Adrenal gland (tissue), 12 donors: ENCODE data around the gene MIGA2. TPM values are rescaled to one million over a fixed set of nuclear protein-coding genes. Genes with fewer than 3 reads are reported as not detected.
A peak's percentile ranks its signal among the peaks of the same experiment; 100 is the strongest.

Source experiments
- DNase-seq, 7 donors: peaks; one replicate each; pipeline ENCODE4 v3.0.0-alpha.2; 2019 to 2020
- H3K27ac ChIP-seq, 5 donors: fragments of 200-600 bp; sonication (generic) in 4 of 5; 1 replicate in 3 of 5; 2 replicates in 2 of 5; pipeline versions ENCODE4 v1.5.1 to v1.8.0; 2016 to 2020; ENCODE audit warnings: mild to moderate bottlenecking in 1 of 5
- H3K27me3 ChIP-seq: fragments of 200-600 bp; 2 replicates; pipeline ENCODE4 v1.8.0; 2021
- H3K36me3 ChIP-seq, 2 donors: fragments of 200-600 bp; replicated peaks in 1 of 2; 1 replicate in 1 of 2; 2 replicates in 1 of 2; pipeline versions ENCODE4 v1.5.1 to v1.8.0; 2018 to 2022
- H3K4me1 ChIP-seq, 2 donors: fragments of 200-600 bp; replicated peaks in 1 of 2; 1 replicate in 1 of 2; 2 replicates in 1 of 2; pipeline versions ENCODE4 v1.5.1 to v1.8.0; 2018 to 2021
- H3K4me3 ChIP-seq, 4 donors: fragments of 200-600 bp; sonication (generic) in 3 of 4; one replicate each; pipeline ENCODE4 v1.5.1; 2016 to 2018
- H3K9me3 ChIP-seq, 3 donors: fragments of 200-600 bp; sonication (generic) in 1 of 3; replicated peaks in 1 of 3; 1 replicate in 2 of 3; 2 replicates in 1 of 3; pipeline versions ENCODE4 v1.5.1 to v1.8.0; 2016 to 2021
- POLR2A ChIP-seq, 2 donors: fragments of 450-650 bp; IDR thresholded peaks; one replicate each; pipeline ENCODE4 v1.6.1; 2017; ENCODE audit warnings: antibody characterized with exemption in 2 of 2, mild to moderate bottlenecking in 2 of 2, moderate library complexity in 1 of 2
- WGBS, 4 donors: extraction: QIAGEN DNeasy Blood & Tissue Kit in 2 of 4; methylation state at CpG; one replicate each; pipeline versions ENCODE4 v1.1.5 to v1.1.7; 2013 to 2017; 5-methylcytosine and 5-hydroxymethylcytosine counted together
- intact Hi-C, 2 donors: fragments of 100-400 bp; cut with DNase I; formaldehyde crosslinking; loops; one replicate each; pipeline versions ENCODE4 v1.14.1 to v1.15.0; 2022 to 2023
- polyA plus RNA-seq, 3 donors: library from polyadenylated mRNA; stranded (reverse); fragments of 200-250 nt in 2 of 3; fragments of 350-450 nt in 1 of 3; fragmentation: Illumina TruSeq in 1 of 3; extraction: RNeasy Lipid Tissue Mini Kit (QIAGEN cat#74804) in 1 of 3; gene quantifications; one replicate each; pipeline ENCODE4 v1.2.3, GENCODE V29; 2013 to 2014
- total RNA-seq, 9 donors: library from RNA; depleted of rRNA in 4 of 9; stranded (reverse); fragments of >200 nt in 4 of 9; fragments of 120-200 nt in 1 of 9; fragmentation: NEBNext Ultra II Directional in 1 of 9; extraction: Animal tissue kit (Norgen Biotek cat#: 25700) in 1 of 9; gene quantifications; one replicate each; pipeline versions ENCODE4 v1.1.0 to v1.2.4, GENCODE V29; 2013 to 2023
- TF ChIP-seq, protein P1 (sequence below), 6 experiments: fragments of 450-650 bp in 4 of 6; fragments of 200-600 bp in 2 of 6; sonication (generic) in 1 of 6; IDR thresholded peaks; 1 replicate in 5 of 6; 2 replicates in 1 of 6; pipeline versions ENCODE4 v1.5.1 to v1.8.0; 2016 to 2021; ENCODE audit warnings: antibody characterized with exemption in 6 of 6, mild to moderate bottlenecking in 2 of 6, moderate library complexity in 1 of 6
- donor health status: healthy with polysubstance abuse.
- donor health status: Bipolar disorder and iron deficiency.
- donor health status: DM: yes; HTN: yes; CAD: no.
- donor health status: DM: no; HTN: no; CAD: no.
- donor health status: DM: no; HTN: no; CAD: no.
- donor health status: DM: yes; HTN: yes; CAD: no.

Gene MIGA2
- total and polyA plus RNA-seq, 12 donors, result 8.9 to 74.6 (median 43.7) TPM

- Histone ChIP-seq H3K9me3 (no peaks in the 10 kb centered on the region), H3K4me3 (no peak overlapping the region), H3K27ac (peak overlapping the region in 4 of 5 donors; percentile 39 to 78 (median 68)), H3K27me3 (no peaks in the 10 kb centered on the region), H3K4me1 (peaks cover 20 to 34% of the 10 kb centered on the region in 2 donors), H3K36me3 (peaks cover 0 to 4% of the 10 kb centered on the region in 2 donors)
- no peak for TF ChIP-seq POLR2A (IDR thresholded peaks at IDR 0.05)
- TF ChIP-seq, protein P1, sequence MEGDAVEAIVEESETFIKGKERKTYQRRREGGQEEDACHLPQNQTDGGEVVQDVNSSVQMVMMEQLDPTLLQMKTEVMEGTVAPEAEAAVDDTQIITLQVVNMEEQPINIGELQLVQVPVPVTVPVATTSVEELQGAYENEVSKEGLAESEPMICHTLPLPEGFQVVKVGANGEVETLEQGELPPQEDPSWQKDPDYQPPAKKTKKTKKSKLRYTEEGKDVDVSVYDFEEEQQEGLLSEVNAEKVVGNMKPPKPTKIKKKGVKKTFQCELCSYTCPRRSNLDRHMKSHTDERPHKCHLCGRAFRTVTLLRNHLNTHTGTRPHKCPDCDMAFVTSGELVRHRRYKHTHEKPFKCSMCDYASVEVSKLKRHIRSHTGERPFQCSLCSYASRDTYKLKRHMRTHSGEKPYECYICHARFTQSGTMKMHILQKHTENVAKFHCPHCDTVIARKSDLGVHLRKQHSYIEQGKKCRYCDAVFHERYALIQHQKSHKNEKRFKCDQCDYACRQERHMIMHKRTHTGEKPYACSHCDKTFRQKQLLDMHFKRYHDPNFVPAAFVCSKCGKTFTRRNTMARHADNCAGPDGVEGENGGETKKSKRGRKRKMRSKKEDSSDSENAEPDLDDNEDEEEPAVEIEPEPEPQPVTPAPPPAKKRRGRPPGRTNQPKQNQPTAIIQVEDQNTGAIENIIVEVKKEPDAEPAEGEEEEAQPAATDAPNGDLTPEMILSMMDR (IDR thresholded peaks at IDR 0.05), result no peak
- intact Hi-C loops, result no loop called here
- 64 to 75% (median 70%) methylated on average over 9 of the region's 9 CpGs for WGBS, 4 donors
- DNase-seq, result no peak
These were observed 14.4 kb upstream of the MIGA2 start for GRCh38 chr9:129022037-129022436.

DNA sequence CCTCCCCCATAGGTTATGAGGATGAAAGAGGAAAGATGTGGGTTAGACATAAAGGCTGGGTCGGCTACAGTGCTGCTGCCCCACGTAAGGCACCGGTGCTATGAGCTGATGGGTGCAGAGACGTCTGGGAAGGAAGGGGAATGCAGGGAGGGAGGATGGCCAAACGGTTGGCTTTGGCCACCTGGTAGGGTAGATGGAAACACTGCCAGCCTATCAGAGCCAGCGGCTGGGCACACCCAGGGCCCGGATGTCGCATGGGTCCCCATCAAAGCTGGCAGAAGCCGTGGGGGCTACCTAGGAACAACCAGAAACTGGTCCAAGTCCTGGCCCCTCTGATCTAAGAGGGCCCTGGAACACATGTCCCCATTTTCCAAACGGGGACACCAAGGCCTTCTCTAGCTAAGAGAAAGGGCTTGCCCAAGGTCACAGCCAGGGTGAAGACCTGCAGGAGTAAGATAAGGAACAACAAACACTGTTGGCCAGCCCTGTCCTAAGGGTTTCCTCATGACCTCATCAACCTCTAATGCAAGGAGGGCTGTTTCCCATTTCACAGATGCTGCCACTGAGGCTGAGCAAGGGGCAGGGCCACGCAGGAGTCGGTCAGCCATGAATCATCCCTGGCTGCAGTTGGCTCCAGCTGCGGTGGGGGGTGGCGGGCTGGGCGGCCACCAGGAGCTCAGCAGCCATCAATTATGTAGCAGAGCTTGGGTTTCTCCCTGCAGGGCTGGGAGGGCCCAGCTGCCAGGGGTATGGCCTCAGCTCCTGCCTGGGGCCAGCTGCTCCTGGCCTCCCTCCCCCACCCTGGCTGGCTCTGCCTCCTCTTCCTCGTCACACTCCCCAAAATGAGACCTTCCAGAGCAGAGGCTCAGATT, 13.2 kb upstream of the MIGA2 start:
- Histone ChIP-seq H3K4me1 (peaks cover 24 to 38% of the 10 kb centered on the region in 2 donors), H3K27ac (peak overlapping the region in 3 of 5 donors; percentile 62 to 78 (median 72)), H3K27me3 (no peaks in the 10 kb centered on the region), H3K36me3 (peaks cover 0 to 4% of the 10 kb centered on the region in 2 donors), H3K9me3 (no peaks in the 10 kb centered on the region), H3K4me3 (no peak overlapping the region)
- peak; percentile 82 to 93 (median 89) for DNase-seq
- intact Hi-C loops, result no loop called here
- WGBS, 4 donors, result 62 to 68% (median 63%) methylated on average over 12 to 16 of the region's 16 CpGs
- TF ChIP-seq, protein P1 (IDR thresholded peaks at IDR 0.05), result no peak
- peak in 1 of 2 donors; percentile 47 for TF ChIP-seq POLR2A (IDR thresholded peaks at IDR 0.05)

- Histone ChIP-seq H3K4me3 (no peak overlapping the region), H3K27ac (peak overlapping the region in 3 of 5 donors; percentile 62 to 78 (median 72)), H3K9me3 (no peaks in the 10 kb centered on the region), H3K36me3 (peaks cover 0 to 4% of the 10 kb centered on the region in 2 donors), H3K27me3 (no peaks in the 10 kb centered on the region), H3K4me1 (peaks cover 24 to 41% of the 10 kb centered on the region in 2 donors)
- intact Hi-C loops, result no loop called here
- TF ChIP-seq, protein P1 (IDR thresholded peaks at IDR 0.05), result no peak
- no peak for TF ChIP-seq POLR2A (IDR thresholded peaks at IDR 0.05)
- WGBS, 4 donors, result 43 to 51% (median 46%) methylated on average over 4 of the region's 4 CpGs
- no peak for DNase-seq
These were observed 12.6 kb upstream of the MIGA2 start for GRCh38 chr9:129023908-129024233.

GRCh38 chr9:129026442-129027223, 9.8 kb upstream of the MIGA2 start:
- Histone ChIP-seq H3K27me3 (no peaks in the 10 kb centered on the region), H3K9me3 (no peaks in the 10 kb centered on the region), H3K4me3 (peak overlapping the region in 1 of 4 donors; percentile 91), H3K4me1 (peaks cover 24 to 46% of the 10 kb centered on the region in 2 donors), H3K36me3 (no peaks in the 10 kb centered on the region), H3K27ac (peak overlapping the region in 3 of 5 donors; percentile 42 to 87 (median 63))
- 45 to 56% (median 54%) methylated on average over 10 to 17 of the region's 17 CpGs for WGBS, 4 donors
- peak in 1 of 7 donors; percentile 32 for DNase-seq
- intact Hi-C loops, result no loop called here
- no peak for TF ChIP-seq POLR2A (IDR thresholded peaks at IDR 0.05)
